HK-2 (cell line): ENCODE results near the gene RIT2.

Source experiments
- DNase-seq: peaks from one replicate; pipeline ENCODE4 v3.0.0-alpha.2; 2018; ENCODE audit not compliant: unreplicated experiment

The RIT2 gene

GRCh38 chr18:43012951-43013350, 102.5 kb downstream of the RIT2 start:
- DNase-seq: no peak

- DNase-seq: no peak
Observed at GRCh38 chr18:43010611-43011010, 104.9 kb downstream of the RIT2 start.

- no peak for DNase-seq
Observed at GRCh38 chr18:43009674-43010073, 105.8 kb downstream of the RIT2 start.

GRCh38 chr18:43007365-43007764, 108.1 kb downstream of the RIT2 start:
- DNase-seq: no peak

GRCh38 chr18:43004421-43004820, 111.1 kb downstream of the RIT2 start:
- DNase-seq: no peak

- DNase-seq: peak; percentile 10
Observed at GRCh38 chr18:43001821-43002220, 113.7 kb downstream of the RIT2 start.

GRCh38 chr18:42996824-42997223, 118.7 kb downstream of the RIT2 start:
- no peak for DNase-seq

- peak; percentile 1 for DNase-seq
Observed at GRCh38 chr18:42980426-42980825, 135.1 kb downstream of the RIT2 start.

GRCh38 chr18:42977982-42978637, 137.4 kb downstream of the RIT2 start:
- no peak for DNase-seq

- DNase-seq: no peak
Observed at GRCh38 chr18:42976869-42977590, 138.5 kb downstream of the RIT2 start.

GRCh38 chr18:42969366-42969765, 146.1 kb downstream of the RIT2 start:
- no peak for DNase-seq

- DNase-seq: no peak
Observed at GRCh38 chr18:42961298-42961697, 154.2 kb downstream of the RIT2 start.

GRCh38 chr18:42959528-42959927, 156.0 kb downstream of the RIT2 start:
- no peak for DNase-seq

- no peak for DNase-seq
Observed at GRCh38 chr18:42958353-42958752, 157.1 kb downstream of the RIT2 start.

- no peak for DNase-seq
Observed at GRCh38 chr18:42956287-42956686, 159.2 kb downstream of the RIT2 start.

- no peak for DNase-seq
Observed at GRCh38 chr18:42954887-42955286, 160.6 kb downstream of the RIT2 start.

- DNase-seq: no peak
Observed at GRCh38 chr18:42953306-42953705, 162.2 kb downstream of the RIT2 start.

- no peak for DNase-seq
Observed at GRCh38 chr18:42950732-42951131, 164.8 kb downstream of the RIT2 start.

- DNase-seq: no peak
Observed at GRCh38 chr18:42948831-42949230, 166.7 kb downstream of the RIT2 start.

GRCh38 chr18:42941860-42942259, 173.6 kb downstream of the RIT2 start:
- no peak for DNase-seq

- DNase-seq: no peak
Observed at GRCh38 chr18:42941021-42941420, 174.5 kb downstream of the RIT2 start.

GRCh38 chr18:42937436-42937835, 178.0 kb downstream of the RIT2 start:
- no peak for DNase-seq

GRCh38 chr18:42936289-42936688, 179.2 kb downstream of the RIT2 start:
- DNase-seq: no peak

- DNase-seq: no peak
Observed at GRCh38 chr18:42931491-42931890, 184.0 kb downstream of the RIT2 start.
